ENCODE data around the gene IBA57. TPM values are rescaled to one million over a fixed set of nuclear protein-coding genes. Genes with fewer than 3 reads are reported as not detected.
"Not testable (repeated sequence)": the region's sequence is repeated elsewhere in the genome, so short reads cannot be mapped to it uniquely, and the experiment has no call there.

The IBA57 gene
- total and polyA plus RNA-seq, 11 donors, result 4.8 to 18.6 (median 11.8) TPM

DNA sequence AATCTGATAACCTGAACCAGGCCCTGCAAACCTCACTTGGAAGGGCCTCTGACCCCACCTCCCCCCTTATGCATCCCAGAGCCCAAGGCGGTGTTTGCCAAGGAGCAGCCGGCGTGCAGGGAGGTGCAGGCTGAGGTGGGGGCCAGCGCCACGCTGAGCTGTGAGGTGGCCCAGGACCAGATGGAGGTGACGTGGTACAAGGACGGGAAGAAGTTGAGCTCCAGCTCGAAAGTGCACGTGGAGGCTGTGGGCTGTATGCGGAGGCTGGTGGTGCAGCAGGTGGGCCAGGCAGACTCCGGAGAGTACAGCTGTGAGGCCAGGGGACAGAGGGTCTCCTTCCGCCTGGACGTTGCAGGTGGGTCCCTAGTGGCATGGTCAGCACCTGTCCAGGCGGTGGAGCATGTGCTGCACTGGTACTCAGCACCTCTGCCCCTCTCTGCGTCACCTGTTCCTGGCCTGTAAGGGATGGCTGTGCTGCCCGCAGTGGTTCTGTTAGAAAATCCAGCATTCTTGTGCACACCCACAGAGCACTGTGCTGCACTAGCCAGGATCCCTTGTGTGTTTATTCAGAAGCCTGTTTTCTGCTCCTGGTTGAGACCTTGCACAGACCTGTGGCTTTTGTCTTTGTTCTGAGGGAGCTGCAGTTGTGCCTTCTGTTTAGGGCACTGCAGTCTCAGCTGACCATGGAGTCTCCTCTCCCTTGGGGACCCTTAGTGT, 53.8 kb downstream of the IBA57 start:
- peak in 1 of 5 donors; percentile 50 for DNase-seq
- intact Hi-C loops (cut with DNase I), result loop anchor here in 1 of 10 donors (10.0 kb wide), 1 partner anchor 235 kb away; a partner anchor contains a TSS
- Histone ChIP-seq H3K4me3 (no peak overlapping the region), H3K27me3 (no peaks in the 10 kb centered on the region), H3K4me1 (peaks cover 0 to 57% (median 7%) of the 10 kb centered on the region in 12 donors), H3K36me3 (peaks cover 0 to 88% (median 53%) of the 10 kb centered on the region in 9 donors), H3K27ac (peak overlapping the region in 1 of 12 donors; percentile 99), H3K9me3 (peaks cover 0 to 4% (median 0%) of the 10 kb centered on the region in 12 donors)
- peak in 1 of 4 donors; percentile 0 for ATAC-seq
- 54 to 87% (median 74%) methylated on average over 9 to 16 of the region's 16 CpGs for WGBS, 4 donors
- TF ChIP-seq POLR2A (IDR thresholded peaks at IDR 0.05) (no peak), CTCF (IDR thresholded peaks at IDR 0.05) (no peak)

DNA sequence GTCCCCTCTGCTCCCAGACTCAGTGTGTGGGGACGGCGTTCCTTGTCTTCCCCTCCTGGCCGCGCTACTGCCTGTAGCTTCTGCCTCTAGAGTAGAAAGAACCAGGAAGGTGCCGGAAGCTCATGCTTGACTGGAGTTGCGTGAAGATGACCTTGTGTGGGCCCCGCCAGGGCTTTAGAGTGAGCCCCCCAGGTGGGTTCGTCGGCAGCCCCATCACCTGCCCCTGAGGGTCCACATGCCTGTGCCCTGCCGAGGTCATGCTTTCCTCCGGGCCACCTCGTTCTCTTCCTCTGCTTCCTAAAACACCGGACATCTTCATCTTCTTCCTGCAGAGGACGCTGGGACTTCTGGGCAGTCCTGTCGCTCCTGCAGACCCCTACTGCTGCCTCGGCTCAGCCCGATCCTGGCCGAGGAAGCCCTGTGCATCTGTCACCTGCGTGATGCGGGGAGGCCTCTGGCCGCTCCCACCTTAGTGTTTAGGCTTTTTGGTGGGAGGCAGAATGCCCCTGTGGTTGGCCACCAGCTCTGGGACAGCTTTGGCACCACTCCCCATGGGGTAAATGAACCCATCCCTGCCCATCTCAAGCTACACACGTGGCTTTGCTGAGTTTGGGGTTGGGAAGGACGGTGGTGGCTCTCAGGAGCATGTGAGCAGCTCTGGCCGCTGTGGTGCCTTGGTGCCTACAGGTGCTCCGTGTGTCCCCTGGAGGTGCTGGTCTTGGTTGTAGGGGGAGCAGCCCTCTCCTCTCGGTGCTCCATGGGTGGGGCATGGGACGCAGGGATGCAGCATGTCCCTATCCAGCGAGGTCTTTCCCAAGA, 54.6 kb downstream of the IBA57 start:
- H3K4me1 ChIP-seq, result peaks cover 0 to 49% (median 4%) of the 10 kb centered on the region in 12 donors
- peaks cover 0 to 12% (median 0%) of the 10 kb centered on the region in 12 donors for H3K9me3 ChIP-seq
- peak overlapping the region in 1 of 12 donors; percentile 99 for H3K27ac ChIP-seq
- H3K4me3 ChIP-seq, result no peak overlapping the region
- H3K36me3 ChIP-seq, result peaks cover 0 to 88% (median 60%) of the 10 kb centered on the region in 9 donors
- H3K27me3 ChIP-seq, result no peaks in the 10 kb centered on the region
- TF ChIP-seq POLR2A (IDR thresholded peaks at IDR 0.05) (no peak), CTCF (IDR thresholded peaks at IDR 0.05) (no peak)
- DNase-seq (no peak), ATAC-seq (no peak)
- intact Hi-C loops (cut with DNase I), result loop anchor here in 1 of 10 donors (10.0 kb wide), 1 partner anchor 235 kb away; a partner anchor contains a TSS
- WGBS, 4 donors, result 70 to 85% (median 83%) methylated on average over 26 to 28 of the region's 28 CpGs

GRCh38 chr1:228221097-228221496, 55.5 kb downstream of the IBA57 start:
- intact Hi-C loops (cut with DNase I); ATAC-seq; DNase-seq; H3K27me3 ChIP-seq; H3K27ac ChIP-seq; H3K4me3 ChIP-seq: not testable (repeated sequence)
- Histone ChIP-seq H3K36me3 (peaks cover 0 to 91% (median 63%) of the 10 kb centered on the region in 9 donors), H3K4me1 (peaks cover 0 to 51% (median 4%) of the 10 kb centered on the region in 12 donors), H3K9me3 (peaks cover 0 to 17% (median 0%) of the 10 kb centered on the region in 12 donors)
- 86 to 88% (median 86%) methylated on average over 9 of the region's 9 CpGs for WGBS, 4 donors

DNA sequence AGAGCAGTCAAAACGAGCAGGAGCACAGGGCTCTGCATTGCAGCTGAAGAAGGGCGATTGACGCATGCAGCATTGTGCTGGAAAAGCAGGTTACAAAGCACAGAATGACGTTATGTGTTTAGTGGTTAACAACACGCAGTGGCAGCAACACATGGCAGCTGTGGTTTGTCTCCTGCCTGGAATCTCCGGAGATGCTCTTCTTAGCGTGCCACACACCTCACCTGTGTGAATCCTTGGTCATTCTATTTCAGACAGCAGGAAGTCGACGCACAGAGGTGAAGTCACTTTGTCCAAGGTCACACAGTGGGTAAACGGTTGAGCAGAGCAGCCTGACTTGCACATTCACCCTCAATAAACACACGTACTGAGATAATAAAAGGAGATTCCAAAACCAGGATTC, 56.9 kb downstream of the IBA57 start:
- Histone ChIP-seq H3K27ac (peak overlapping the region in 3 of 12 donors; percentile 9 to 29 (median 9)), H3K4me3 (no peak overlapping the region), H3K4me1 (peaks cover 0 to 57% (median 5%) of the 10 kb centered on the region in 12 donors), H3K27me3 (no peaks in the 10 kb centered on the region), H3K9me3 (peaks cover 0 to 17% (median 0%) of the 10 kb centered on the region in 12 donors), H3K36me3 (peaks cover 0 to 92% (median 58%) of the 10 kb centered on the region in 9 donors)
- TF ChIP-seq CTCF (IDR thresholded peaks at IDR 0.05) (no peak), POLR2A (IDR thresholded peaks at IDR 0.05) (no peak)
- DNase-seq (no peak), ATAC-seq (no peak)
- intact Hi-C loops (cut with DNase I), result no loop called here
- WGBS, 4 donors, result 56 to 64% (median 61%) methylated on average over 11 of the region's 11 CpGs
